Measurements from ENCODE around the gene SPOCK3.
"Not testable (repeated sequence)": the region's sequence is repeated elsewhere in the genome, so short reads cannot be mapped to it uniquely, and the experiment has no call there.

SPOCK3 gene

GRCh38 chr4:167234316-167234881 lies at the start of gene SPOCK3:
SPOCK3 (minus strand) TSS chr4:167234494.
- Histone ChIP-seq H3K4me1 (ENCODE audit: control insufficient read depth, insufficient read depth, low read length) (peaks cover 10% of the 10 kb centered on the region; the same call in 1 of the 2 replicates), H3K27me3 (ENCODE audit: control insufficient read depth, insufficient read depth, low read length) (peaks cover 66% of the 10 kb centered on the region), H3K36me3 (ENCODE audit: control insufficient read depth, insufficient read depth, low read length) (no peaks in the 10 kb centered on the region), H3K9me3 (ENCODE audit: control insufficient read depth, insufficient read depth, low read depth, low read length) (no peaks in the 10 kb centered on the region), H3K27ac (ENCODE audit: low read depth, low read length) (no peak within 1 kb of the TSS), H3K4me3 (ENCODE audit: low read depth, low read length) (peak within 1 kb of the TSS; percentile 77), H3K9ac (ENCODE audit: low read length) (peak within 1 kb of the TSS; percentile 34)

GRCh38 chr4:167282171-167282864 lies 48.0 kb upstream of the SPOCK3 start:
- Histone ChIP-seq H3K27ac (ENCODE audit: low read depth, low read length) (no peak overlapping the region), H3K9ac (ENCODE audit: low read length) (peak overlapping the region; percentile 60), H3K4me3 (ENCODE audit: low read depth, low read length) (peak overlapping the region; percentile 65), H3K36me3 (ENCODE audit: control insufficient read depth, insufficient read depth, low read length) (no peaks in the 10 kb centered on the region), H3K9me3 (ENCODE audit: control insufficient read depth, insufficient read depth, low read depth, low read length) (no peaks in the 10 kb centered on the region), H3K4me1 (ENCODE audit: control insufficient read depth, insufficient read depth, low read length) (no peaks in the 10 kb centered on the region), H3K27me3 (ENCODE audit: control insufficient read depth, insufficient read depth, low read length) (no peaks in the 10 kb centered on the region)

- H3K9ac ChIP-seq (ENCODE audit: low read length): peak overlapping the region; percentile 60
- H3K9me3 ChIP-seq (ENCODE audit: control insufficient read depth, insufficient read depth, low read depth, low read length): not testable (repeated sequence)
These were observed 47.3 kb upstream of the SPOCK3 start for GRCh38 chr4:167281545-167281944.

GRCh38 chr4:167274351-167274750 lies 40.1 kb upstream of the SPOCK3 start:
- Histone ChIP-seq H3K9ac (ENCODE audit: low read length) (no peak overlapping the region), H3K4me1 (ENCODE audit: control insufficient read depth, insufficient read depth, low read length) (no peaks in the 10 kb centered on the region), H3K27me3 (ENCODE audit: control insufficient read depth, insufficient read depth, low read length) (no peaks in the 10 kb centered on the region), H3K9me3 (ENCODE audit: control insufficient read depth, insufficient read depth, low read depth, low read length) (no peaks in the 10 kb centered on the region), H3K27ac (ENCODE audit: low read depth, low read length) (no peak overlapping the region), H3K36me3 (ENCODE audit: control insufficient read depth, insufficient read depth, low read length) (no peaks in the 10 kb centered on the region), H3K4me3 (ENCODE audit: low read depth, low read length) (no peak overlapping the region)

More at GRCh38 chr4:167281545-167281944, 47.3 kb upstream of the SPOCK3 start:
- H3K27ac ChIP-seq (ENCODE audit: low read depth, low read length); H3K27me3 ChIP-seq (ENCODE audit: control insufficient read depth, insufficient read depth, low read length); H3K36me3 ChIP-seq (ENCODE audit: control insufficient read depth, insufficient read depth, low read length); H3K4me1 ChIP-seq (ENCODE audit: control insufficient read depth, insufficient read depth, low read length): not testable (repeated sequence)
- peak overlapping the region; percentile 65 for H3K4me3 ChIP-seq (ENCODE audit: low read depth, low read length)

GRCh38 chr4:167265231-167265630 lies 30.9 kb upstream of the SPOCK3 start:
- Histone ChIP-seq H3K27ac (ENCODE audit: low read depth, low read length) (no peak overlapping the region), H3K36me3 (ENCODE audit: control insufficient read depth, insufficient read depth, low read length) (no peaks in the 10 kb centered on the region), H3K9me3 (ENCODE audit: control insufficient read depth, insufficient read depth, low read depth, low read length) (no peaks in the 10 kb centered on the region), H3K4me3 (ENCODE audit: low read depth, low read length) (no peak overlapping the region), H3K27me3 (ENCODE audit: control insufficient read depth, insufficient read depth, low read length) (no peaks in the 10 kb centered on the region), H3K9ac (ENCODE audit: low read length) (no peak overlapping the region), H3K4me1 (ENCODE audit: control insufficient read depth, insufficient read depth, low read length) (peaks cover 4% of the 10 kb centered on the region; the same call in 1 of the 2 replicates)

- H3K4me3 ChIP-seq (ENCODE audit: low read depth, low read length): no peak overlapping the region
- H3K36me3 ChIP-seq (ENCODE audit: control insufficient read depth, insufficient read depth, low read length): no peaks in the 10 kb centered on the region
- no peaks in the 10 kb centered on the region for H3K4me1 ChIP-seq (ENCODE audit: control insufficient read depth, insufficient read depth, low read length)
- no peaks in the 10 kb centered on the region for H3K27me3 ChIP-seq (ENCODE audit: control insufficient read depth, insufficient read depth, low read length)
- H3K9me3 ChIP-seq (ENCODE audit: control insufficient read depth, insufficient read depth, low read depth, low read length): no peaks in the 10 kb centered on the region
- no peak overlapping the region for H3K27ac ChIP-seq (ENCODE audit: low read depth, low read length)
- no peak overlapping the region for H3K9ac ChIP-seq (ENCODE audit: low read length)
These were observed 14.0 kb upstream of the SPOCK3 start for GRCh38 chr4:167248271-167248670.

- Histone ChIP-seq H3K36me3 (ENCODE audit: control insufficient read depth, insufficient read depth, low read length) (no peaks in the 10 kb centered on the region), H3K4me1 (ENCODE audit: control insufficient read depth, insufficient read depth, low read length) (peaks cover 6% of the 10 kb centered on the region; the same call in 1 of the 2 replicates), H3K4me3 (ENCODE audit: low read depth, low read length) (no peak overlapping the region), H3K27me3 (ENCODE audit: control insufficient read depth, insufficient read depth, low read length) (peaks cover 31% of the 10 kb centered on the region), H3K27ac (ENCODE audit: low read depth, low read length) (no peak overlapping the region), H3K9me3 (ENCODE audit: control insufficient read depth, insufficient read depth, low read depth, low read length) (no peaks in the 10 kb centered on the region), H3K9ac (ENCODE audit: low read length) (no peak overlapping the region)
These were observed 5.3 kb upstream of the SPOCK3 start for GRCh38 chr4:167239627-167240026.

- Histone ChIP-seq H3K9ac (ENCODE audit: low read length) (no peak overlapping the region), H3K27ac (ENCODE audit: low read depth, low read length) (no peak overlapping the region), H3K36me3 (ENCODE audit: control insufficient read depth, insufficient read depth, low read length) (no peaks in the 10 kb centered on the region), H3K4me1 (ENCODE audit: control insufficient read depth, insufficient read depth, low read length) (peaks cover 9% of the 10 kb centered on the region; the same call in 1 of the 2 replicates), H3K27me3 (ENCODE audit: control insufficient read depth, insufficient read depth, low read length) (peaks cover 45% of the 10 kb centered on the region), H3K9me3 (ENCODE audit: control insufficient read depth, insufficient read depth, low read depth, low read length) (no peaks in the 10 kb centered on the region), H3K4me3 (ENCODE audit: low read depth, low read length) (no peak overlapping the region)
These were observed 3.9 kb upstream of the SPOCK3 start for GRCh38 chr4:167238226-167238625.

GRCh38 chr4:167233685-167234315 lies 494 bp downstream of the SPOCK3 start:
- Histone ChIP-seq H3K36me3 (ENCODE audit: control insufficient read depth, insufficient read depth, low read length) (no peaks in the 10 kb centered on the region), H3K9me3 (ENCODE audit: control insufficient read depth, insufficient read depth, low read depth, low read length) (no peaks in the 10 kb centered on the region), H3K9ac (ENCODE audit: low read length) (peak overlapping the region; percentile 34), H3K27ac (ENCODE audit: low read depth, low read length) (no peak overlapping the region), H3K4me1 (ENCODE audit: control insufficient read depth, insufficient read depth, low read length) (peaks cover 10% of the 10 kb centered on the region; the same call in 1 of the 2 replicates), H3K4me3 (ENCODE audit: low read depth, low read length) (peak overlapping the region; percentile 77), H3K27me3 (ENCODE audit: control insufficient read depth, insufficient read depth, low read length) (peaks cover 66% of the 10 kb centered on the region)

- H3K27ac ChIP-seq (ENCODE audit: low read depth, low read length): no peak overlapping the region
- H3K27me3 ChIP-seq (ENCODE audit: control insufficient read depth, insufficient read depth, low read length): peaks cover 62% of the 10 kb centered on the region
- H3K4me3 ChIP-seq (ENCODE audit: low read depth, low read length): peak overlapping the region; percentile 77
- H3K4me1 ChIP-seq (ENCODE audit: control insufficient read depth, insufficient read depth, low read length): peaks cover 10% of the 10 kb centered on the region; the same call in 1 of the 2 replicates
- no peaks in the 10 kb centered on the region for H3K9me3 ChIP-seq (ENCODE audit: control insufficient read depth, insufficient read depth, low read depth, low read length)
- H3K36me3 ChIP-seq (ENCODE audit: control insufficient read depth, insufficient read depth, low read length): no peaks in the 10 kb centered on the region
- no peak overlapping the region for H3K9ac ChIP-seq (ENCODE audit: low read length)
These were observed 1.2 kb downstream of the SPOCK3 start for GRCh38 chr4:167232805-167233684.
